H9 (cell line): Measurements from ENCODE around the gene CDH6. TPM values are rescaled to one million over a fixed set of nuclear protein-coding genes. Genes with fewer than 3 reads are reported as not detected.

ENCODE experiments used
- DNase-seq: peaks from one replicate; pipeline ENCODE4 v3.0.0-alpha.2; 2017
- H2AFZ ChIP-seq: one replicate; pipeline ENCODE4 v1.6.1; 2013; ENCODE audit warnings: mild to moderate bottlenecking, low read length, control low read depth, moderate library complexity
- H2AK5ac ChIP-seq: 2 replicates; pipeline ENCODE4 v1.6.1; 2013; ENCODE audit warnings: low read length, control low read depth, mixed read lengths; ENCODE audit not compliant: insufficient read length
- H2BK120ac ChIP-seq: one replicate; pipeline ENCODE4 v1.6.1; 2013; ENCODE audit warnings: low read depth, mild to moderate bottlenecking, low read length, control low read depth, inconsistent platforms; ENCODE audit not compliant: poor library complexity, severe bottlenecking
- H2BK12ac ChIP-seq: 2 replicates; pipeline ENCODE4 v1.6.1; 2013; ENCODE audit warnings: low read length, control low read depth, mixed read lengths, low read depth; ENCODE audit not compliant: insufficient read length
- H2BK15ac ChIP-seq: 2 replicates; pipeline ENCODE4 v1.6.1; 2013; ENCODE audit warnings: low read depth, low read length, control low read depth
- H2BK20ac ChIP-seq: one replicate; pipeline ENCODE4 v1.6.1; 2013; ENCODE audit warnings: low read depth, mild to moderate bottlenecking, low read length, control low read depth, inconsistent platforms; ENCODE audit not compliant: poor library complexity, severe bottlenecking
- H2BK5ac ChIP-seq: 2 replicates; pipeline ENCODE4 v1.6.1; 2013; ENCODE audit warnings: low read length, control low read depth, mixed read lengths; ENCODE audit not compliant: insufficient read length
- H3K14ac ChIP-seq: 2 replicates; pipeline ENCODE4 v1.6.1; 2013; ENCODE audit warnings: low read length, control low read depth; ENCODE audit not compliant: insufficient read depth
- H3K18ac ChIP-seq: 2 replicates; pipeline ENCODE4 v1.6.1; 2013; ENCODE audit warnings: low read depth, mild to moderate bottlenecking, mixed read lengths, low read length, control low read depth; ENCODE audit not compliant: insufficient read length
- H3K23ac ChIP-seq: 2 replicates; pipeline ENCODE4 v1.6.1; 2013; ENCODE audit warnings: low read length, control low read depth, mixed read lengths, low read depth; ENCODE audit not compliant: insufficient read length
- H3K23me2 ChIP-seq: 2 replicates; pipeline ENCODE4 v1.6.1; 2013; ENCODE audit warnings: low read depth, mild to moderate bottlenecking, mixed read lengths, low read length, control low read depth; ENCODE audit not compliant: insufficient read length, poor library complexity, severe bottlenecking
- H3K27ac ChIP-seq: 2 replicates; pipeline ENCODE4 v1.5.1; 2013; ENCODE audit warnings: low read length, control low read depth, mixed read lengths, low read depth; ENCODE audit not compliant: insufficient read length
- H3K27me3 ChIP-seq: 2 replicates; pipeline ENCODE4 v1.6.1; 2013; ENCODE audit warnings: low read length, control low read depth, inconsistent platforms; ENCODE audit not compliant: insufficient read depth
- H3K4ac ChIP-seq: 2 replicates; pipeline ENCODE4 v1.6.1; 2013; ENCODE audit warnings: low read depth, mild to moderate bottlenecking, control low read depth, inconsistent platforms, low read length, moderate library complexity
- H3K4me1 ChIP-seq: 2 replicates; pipeline ENCODE4 v1.6.1; 2013; ENCODE audit warnings: low read length, control low read depth, inconsistent platforms; ENCODE audit not compliant: insufficient read depth
- H3K4me2 ChIP-seq: 2 replicates; pipeline ENCODE4 v1.6.1; 2013; ENCODE audit warnings: low read length, control low read depth, mixed read lengths; ENCODE audit not compliant: insufficient read length, insufficient read depth
- H3K56ac ChIP-seq: 2 replicates; pipeline ENCODE4 v1.6.1; 2013; ENCODE audit warnings: low read depth, mild to moderate bottlenecking, mixed read lengths, low read length, control low read depth; ENCODE audit not compliant: insufficient read length
- H3K79me1 ChIP-seq: 2 replicates; pipeline ENCODE4 v1.6.1; 2013; ENCODE audit warnings: low read depth, mild to moderate bottlenecking, moderate library complexity, low read length, control low read depth, inconsistent platforms; ENCODE audit not compliant: insufficient read depth, poor library complexity, severe bottlenecking
- H3K79me2 ChIP-seq: 2 replicates; pipeline ENCODE4 v1.6.1; 2013; ENCODE audit warnings: low read length, control low read depth, inconsistent platforms; ENCODE audit not compliant: insufficient read depth
- H3K9ac ChIP-seq: 2 replicates; pipeline ENCODE4 v1.6.1; 2013; ENCODE audit warnings: low read length, control low read depth, mixed read lengths; ENCODE audit not compliant: insufficient read length; ENCODE audit errors: extremely low read depth
- H3K9me3 ChIP-seq: one replicate; pipeline ENCODE4 v1.6.1; 2013; ENCODE audit warnings: low read depth, low read length, inconsistent platforms; ENCODE audit not compliant: control insufficient read depth
- H3T11ph ChIP-seq: one replicate; pipeline ENCODE4 v1.6.1; 2013; ENCODE audit warnings: mild to moderate bottlenecking, low read length, control low read depth, inconsistent platforms
- H4K20me1 ChIP-seq: one replicate; pipeline ENCODE4 v1.6.1; 2013; ENCODE audit not compliant: control insufficient read depth, insufficient read length, insufficient read depth
- H4K5ac ChIP-seq: 2 replicates; pipeline ENCODE4 v1.6.1; 2013; ENCODE audit warnings: low read depth, mild to moderate bottlenecking, mixed read lengths, low read length, control low read depth; ENCODE audit not compliant: insufficient read length
- H4K8ac ChIP-seq: replicated peaks from 2 replicates; pipeline ENCODE4 v1.6.1; 2013; ENCODE audit warnings: low read length, control low read depth, mixed read lengths, low read depth; ENCODE audit not compliant: insufficient read length
- H4K91ac ChIP-seq: 2 replicates; pipeline ENCODE4 v1.6.1; 2013; ENCODE audit warnings: low read depth, mild to moderate bottlenecking, moderate library complexity, mixed read lengths, low read length, control low read depth; ENCODE audit not compliant: insufficient read length
- H3K27ac Mint-ChIP-seq, 3 experiments: 2 replicates in 2 of 3; 3 replicates in 1 of 3; pipeline ENCODE4 v1.8.0; 2020 to 2021; ENCODE audit warnings: mixed read lengths in 3 of 3, mild to moderate bottlenecking in 1 of 3, moderate library complexity in 1 of 3
- H3K27me3 Mint-ChIP-seq: 2 replicates; pipeline ENCODE4 v1.8.0; 2021; ENCODE audit warnings: low read depth, mild to moderate bottlenecking, moderate library complexity, mixed read lengths
- H3K36me3 Mint-ChIP-seq, 3 experiments: 2 replicates in 2 of 3; 3 replicates in 1 of 3; pipeline ENCODE4 v1.8.0; 2020 to 2021; ENCODE audit warnings: low read depth in 3 of 3, mixed read lengths in 3 of 3; ENCODE audit not compliant: insufficient read depth in 1 of 3
- H3K4me1 Mint-ChIP-seq, 2 experiments: 2 replicates each; pipeline ENCODE4 v1.8.0; 2020; ENCODE audit warnings: mixed read lengths in 2 of 2
- H3K4me3 Mint-ChIP-seq, 2 experiments: 2 replicates in 1 of 2; 3 replicates in 1 of 2; pipeline ENCODE4 v1.8.0; 2020 to 2021; ENCODE audit warnings: mild to moderate bottlenecking in 2 of 2, mixed read lengths in 2 of 2, moderate library complexity in 1 of 2
- H3K9me3 Mint-ChIP-seq, 2 experiments: 2 replicates in 1 of 2; 3 replicates in 1 of 2; pipeline ENCODE4 v1.8.0; 2020; ENCODE audit warnings: mild to moderate bottlenecking in 2 of 2, mixed read lengths in 2 of 2, moderate library complexity in 1 of 2
- total RNA-seq: library from RNA; stranded (reverse); gene quantifications from 2 replicates; pipeline ENCODE4 v1.2.1, GENCODE V29; 2021
- TF ChIP-seq, protein P1 (sequence below): fragments of 200-600 bp; sonication (generic); conservative IDR thresholded peaks from 3 replicates; pipeline ENCODE4 v1.8.0; 2021; ENCODE audit warnings: antibody characterized with exemption, mild to moderate bottlenecking

Gene CDH6
- total RNA-seq, 1 experiment from 2014 or later = 11.7 TPM

DNA sequence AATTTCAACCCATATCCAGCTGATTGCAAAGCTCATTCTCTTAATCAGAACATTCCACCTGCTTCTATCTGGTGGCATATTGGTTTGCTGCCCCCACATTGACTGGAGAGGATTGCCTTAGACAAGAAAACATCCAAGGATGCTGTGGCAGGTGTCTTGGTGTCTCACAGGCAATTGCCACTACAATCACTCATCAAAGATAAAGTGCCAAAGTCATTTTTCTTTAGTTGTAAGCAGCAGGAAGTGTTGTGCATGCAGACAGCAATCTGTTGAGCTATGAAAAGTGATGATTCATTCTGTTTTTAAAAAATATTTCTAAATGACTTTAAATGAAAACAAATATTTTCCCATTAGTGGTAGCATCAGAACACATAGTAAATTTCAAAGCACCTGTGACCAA is 53.9 kb downstream of the CDH6 start:
- Histone ChIP-seq H3K4ac (no peak overlapping the region), H2BK20ac (no peak overlapping the region), H3K4me1 (no peaks in the 10 kb centered on the region), H3K56ac (no peak overlapping the region), H3K79me2 (no peaks in the 10 kb centered on the region), H2AFZ (no peak overlapping the region), H3K9me3 (no peaks in the 10 kb centered on the region), H3K23me2 (no peaks in the 10 kb centered on the region), H3K27ac (no peak overlapping the region), H3K27me3 (no peaks in the 10 kb centered on the region), H3K23ac (no peak overlapping the region), H4K5ac (no peak overlapping the region), H3K79me1 (no peaks in the 10 kb centered on the region), H2BK12ac (no peak overlapping the region), H4K20me1 (no peaks in the 10 kb centered on the region), H3T11ph (no peak overlapping the region), H3K9ac (no peak overlapping the region), H4K8ac (no peak overlapping the region), H3K18ac (no peak overlapping the region), H2BK15ac (no peak overlapping the region), H3K14ac (no peak overlapping the region), H2AK5ac (no peak overlapping the region), H4K91ac (no peak overlapping the region), H2BK5ac (no peak overlapping the region), H3K4me2 (no peak overlapping the region), H2BK120ac (no peak overlapping the region)
- Mint-ChIP-seq H3K36me3 (peaks cover 0 to 2% (median 0%) of the 10 kb centered on the region in 3 experiments; a peak in 2 of 7 replicates), H3K4me3 (no peak overlapping the region), H3K27me3 (no peaks in the 10 kb centered on the region), H3K27ac (no peak overlapping the region), H3K9me3 (no peaks in the 10 kb centered on the region), H3K4me1 (no peaks in the 10 kb centered on the region)
- TF ChIP-seq, protein P1, sequence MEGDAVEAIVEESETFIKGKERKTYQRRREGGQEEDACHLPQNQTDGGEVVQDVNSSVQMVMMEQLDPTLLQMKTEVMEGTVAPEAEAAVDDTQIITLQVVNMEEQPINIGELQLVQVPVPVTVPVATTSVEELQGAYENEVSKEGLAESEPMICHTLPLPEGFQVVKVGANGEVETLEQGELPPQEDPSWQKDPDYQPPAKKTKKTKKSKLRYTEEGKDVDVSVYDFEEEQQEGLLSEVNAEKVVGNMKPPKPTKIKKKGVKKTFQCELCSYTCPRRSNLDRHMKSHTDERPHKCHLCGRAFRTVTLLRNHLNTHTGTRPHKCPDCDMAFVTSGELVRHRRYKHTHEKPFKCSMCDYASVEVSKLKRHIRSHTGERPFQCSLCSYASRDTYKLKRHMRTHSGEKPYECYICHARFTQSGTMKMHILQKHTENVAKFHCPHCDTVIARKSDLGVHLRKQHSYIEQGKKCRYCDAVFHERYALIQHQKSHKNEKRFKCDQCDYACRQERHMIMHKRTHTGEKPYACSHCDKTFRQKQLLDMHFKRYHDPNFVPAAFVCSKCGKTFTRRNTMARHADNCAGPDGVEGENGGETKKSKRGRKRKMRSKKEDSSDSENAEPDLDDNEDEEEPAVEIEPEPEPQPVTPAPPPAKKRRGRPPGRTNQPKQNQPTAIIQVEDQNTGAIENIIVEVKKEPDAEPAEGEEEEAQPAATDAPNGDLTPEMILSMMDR = no peak
- no peak for DNase-seq
